HG02884 (cell line): ENCODE data around the gene EBLN1.

ENCODE experiments used
- ATAC-seq: cut with Tn5 transposase; IDR thresholded peaks from one replicate; pipeline ENCODE4 v1.9.1; 2021; ENCODE audit warnings: mild to moderate bottlenecking, moderate library complexity; ENCODE audit not compliant: unreplicated experiment

Gene EBLN1

DNA sequence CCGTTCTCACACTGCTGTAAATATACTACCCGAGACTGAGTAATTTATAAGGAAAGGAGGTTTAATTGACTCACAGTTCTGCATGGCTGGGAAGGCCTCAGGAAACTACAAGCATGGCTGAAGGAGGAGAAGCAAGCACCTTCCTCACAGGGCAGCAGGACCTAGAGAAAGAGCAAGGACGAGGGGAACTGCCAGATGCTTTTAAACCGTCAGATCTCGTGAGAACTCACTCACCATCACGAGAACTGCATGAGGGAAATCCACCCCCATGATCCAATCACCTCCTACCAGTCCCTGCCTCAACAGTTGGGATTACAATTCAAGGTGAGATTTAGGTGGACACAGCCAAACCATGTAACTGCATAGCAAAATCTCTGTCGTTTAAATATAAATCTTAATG lies at the start of gene EBLN1:
TSS of gene EBLN1 (minus strand) at position 174 of the 400 bp plus-strand sequence. CDS start 8,032 bp downstream, outside the sequence.
- ATAC-seq = no peak

DNA sequence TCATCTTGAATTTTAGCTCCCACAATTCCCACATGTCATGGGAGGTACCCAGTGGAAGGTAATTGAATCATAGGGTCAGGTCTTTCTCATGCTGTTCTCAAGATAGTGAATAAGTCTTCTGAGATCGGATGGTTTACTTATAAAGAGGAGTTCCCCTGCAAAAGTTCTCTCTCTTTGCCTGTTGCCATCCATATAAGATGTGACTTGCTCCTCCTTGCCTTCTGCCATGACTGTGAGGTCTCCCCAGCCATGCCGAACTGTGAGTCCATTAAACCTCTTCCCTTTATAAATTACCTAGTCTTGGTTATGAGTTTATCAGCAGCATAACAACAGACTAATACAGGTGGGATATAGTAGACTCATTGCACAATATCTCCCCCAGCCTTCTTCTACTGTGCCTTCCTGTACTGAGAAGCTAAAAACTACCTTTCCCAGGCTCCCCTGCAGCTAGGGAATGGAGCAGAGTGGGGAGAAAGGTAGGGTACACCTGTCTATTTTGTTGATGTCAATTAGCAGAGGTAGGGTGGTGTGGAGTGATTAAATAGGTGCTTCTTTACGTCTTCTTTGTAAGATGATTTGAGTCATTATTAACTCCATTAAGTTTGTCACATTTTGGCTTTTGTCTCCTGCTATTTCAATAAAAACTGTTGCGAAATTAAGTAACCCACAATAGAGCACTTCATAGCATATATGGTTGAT lies 48.2 kb upstream of the EBLN1 start:
- ATAC-seq = no peak

DNA sequence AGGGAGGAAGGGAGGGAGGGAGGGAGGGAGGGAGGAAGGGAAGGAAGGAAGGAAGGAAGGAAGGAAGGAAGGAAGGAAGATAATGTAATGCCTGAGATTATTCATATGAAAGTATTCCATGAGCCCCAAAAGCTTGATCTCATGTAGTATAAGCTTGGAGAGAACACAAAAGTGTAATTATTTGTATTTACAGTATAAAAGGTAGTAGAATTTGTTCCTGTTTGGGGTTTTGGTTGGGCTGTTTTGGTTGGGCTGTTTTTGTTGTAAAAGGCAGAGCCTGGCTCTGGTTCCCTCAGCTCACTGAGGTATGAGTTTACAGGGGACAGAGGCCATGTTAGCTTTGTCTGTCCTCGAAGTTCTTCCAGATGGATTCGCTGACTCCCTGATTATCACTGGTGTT lies 45.3 kb upstream of the EBLN1 start:
- ATAC-seq = no peak

DNA sequence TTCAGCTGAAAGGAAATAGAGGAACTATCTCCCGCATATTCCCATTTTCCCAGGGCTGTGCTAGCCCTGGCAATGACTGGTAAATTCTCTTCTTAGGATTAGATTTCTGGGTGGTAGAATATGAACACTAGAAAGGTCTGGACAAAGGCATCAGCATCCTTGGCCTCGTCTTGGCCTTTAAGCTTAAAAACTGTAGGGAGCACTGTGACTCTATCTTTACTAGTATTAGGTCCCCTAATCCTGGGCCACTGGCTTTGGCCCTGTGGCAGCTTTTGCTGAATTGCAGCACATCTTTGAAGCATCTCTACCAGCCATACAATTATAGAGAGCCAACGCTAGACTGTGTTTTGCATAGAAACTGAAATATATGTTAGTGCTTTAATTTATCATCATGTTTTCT lies 41.5 kb upstream of the EBLN1 start:
- ATAC-seq = no peak

DNA sequence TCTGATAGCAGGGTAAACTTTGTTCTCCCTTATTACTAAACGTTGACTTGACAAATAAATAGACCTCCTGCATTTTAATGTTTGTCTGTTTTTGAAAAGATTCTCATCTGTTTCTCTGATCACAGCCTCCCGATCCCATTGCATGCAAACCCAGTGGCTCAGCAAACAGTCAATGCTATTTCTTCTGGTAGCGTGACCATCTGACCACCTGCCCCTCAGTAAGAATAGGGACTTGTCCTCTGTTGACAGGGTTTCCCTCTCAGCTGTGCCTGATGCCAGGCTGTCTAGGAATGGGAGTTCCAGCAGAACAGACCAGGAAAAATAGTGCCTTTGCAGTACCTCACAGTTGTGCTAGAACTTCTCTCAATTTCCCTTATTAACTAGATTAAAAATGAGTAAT lies 40.7 kb upstream of the EBLN1 start:
- no peak for ATAC-seq

DNA sequence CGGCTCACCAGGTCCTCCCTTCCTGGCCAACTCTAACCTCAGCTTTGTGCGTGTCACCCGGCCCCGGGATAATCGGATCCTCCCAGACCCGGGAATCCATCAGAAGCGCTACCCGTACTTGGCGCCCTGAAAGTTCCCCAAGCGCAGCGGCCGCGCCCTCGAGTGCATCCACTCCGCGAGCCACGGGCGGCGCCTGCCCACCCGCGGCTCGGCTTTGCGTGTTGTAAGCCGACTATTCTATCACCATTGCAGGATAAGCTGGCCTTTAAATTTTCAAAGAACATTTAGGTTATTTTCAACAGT lies 35.7 kb upstream of the EBLN1 start:
- ATAC-seq = no peak

DNA sequence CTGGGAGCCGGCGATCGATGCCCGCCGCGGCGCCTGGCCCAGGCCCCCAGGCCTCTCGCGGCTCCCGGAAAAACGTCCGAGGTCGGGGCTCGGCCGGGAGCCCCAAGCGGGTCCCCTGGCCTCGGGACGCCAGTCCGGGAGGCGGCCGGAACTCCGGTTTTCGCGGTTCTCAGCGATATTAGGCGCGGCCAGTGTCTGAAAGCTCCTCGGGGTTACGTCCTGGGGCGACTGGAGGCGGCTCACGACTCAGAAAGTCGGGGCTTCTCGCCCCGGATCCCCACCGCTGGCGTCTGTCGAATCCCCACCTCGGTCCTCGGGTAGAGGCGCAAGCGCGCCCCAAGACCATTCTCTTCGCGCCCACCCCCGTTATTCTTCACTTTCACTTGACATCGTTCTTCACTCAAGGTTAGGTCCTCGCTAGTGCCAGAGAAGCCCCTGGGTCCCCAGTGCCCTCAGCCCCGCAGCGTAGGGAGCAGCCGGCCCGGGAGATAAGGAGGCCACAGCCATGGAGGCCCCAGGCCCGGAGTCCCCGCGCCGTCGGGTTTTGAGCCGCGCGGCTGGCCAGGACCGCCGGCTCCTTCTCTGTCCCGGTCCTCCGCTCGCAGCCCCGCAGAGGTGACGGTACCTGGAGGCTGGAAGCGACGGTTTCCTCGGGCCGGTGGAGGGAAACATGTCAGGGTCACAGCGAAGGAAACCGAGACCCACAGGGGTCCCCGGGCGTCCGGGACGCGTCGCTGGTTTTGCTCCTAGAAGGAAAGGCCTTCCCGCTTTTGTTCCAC lies 35.2 kb upstream of the EBLN1 start:
- ATAC-seq = peak; percentile 34

DNA sequence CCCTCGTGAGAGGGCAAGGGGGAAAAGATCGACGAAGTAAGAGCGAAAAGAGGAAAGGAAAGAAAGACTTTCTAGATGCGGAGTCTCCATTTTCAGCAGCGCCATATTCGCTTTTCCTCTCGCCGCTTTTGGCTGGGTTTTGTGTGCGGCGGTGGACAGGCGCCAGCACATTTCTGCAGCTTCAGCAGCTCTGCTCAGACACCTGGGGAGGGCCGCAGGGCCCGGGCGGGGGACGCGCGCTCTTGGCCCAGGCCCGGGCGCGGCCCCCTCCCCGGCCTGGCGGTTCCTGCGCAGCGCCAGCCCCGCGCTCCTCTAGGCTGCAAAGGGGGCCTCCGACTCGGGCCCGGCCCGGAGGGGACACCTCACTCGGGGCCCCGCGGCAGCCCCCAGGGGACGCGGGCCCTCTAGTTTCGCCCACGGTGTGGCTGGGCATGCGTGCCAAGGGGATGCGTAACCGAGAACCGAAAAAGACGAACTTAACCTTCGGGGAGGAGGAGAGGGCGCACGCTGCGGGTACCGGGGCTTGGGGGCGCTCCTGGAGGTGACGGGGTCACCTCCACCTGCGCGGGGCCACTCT lies 34.5 kb upstream of the EBLN1 start:
- ATAC-seq = peak; percentile 51

DNA sequence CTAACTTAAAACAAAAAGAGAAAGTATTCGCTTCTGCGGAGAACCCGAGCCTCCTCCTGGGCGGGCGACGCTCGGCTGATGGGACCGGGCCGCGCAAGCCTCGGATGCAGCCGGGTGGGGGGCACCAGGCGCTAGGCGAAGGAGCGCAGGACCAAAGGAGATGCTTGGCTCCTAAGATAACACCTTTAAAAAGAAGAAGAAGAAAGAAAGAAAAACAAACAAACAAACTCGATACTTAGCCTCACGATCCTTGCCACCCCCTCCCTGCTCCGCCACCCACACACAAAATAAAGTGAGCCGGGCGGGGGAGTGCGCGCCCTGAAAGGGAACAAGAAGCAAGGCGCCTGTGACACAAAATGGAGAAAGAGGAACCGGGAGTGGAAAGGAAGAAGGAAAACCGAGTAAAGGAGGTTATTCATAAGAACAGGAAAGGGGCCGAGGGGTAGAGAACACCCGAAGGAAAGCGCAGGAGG lies 34.0 kb upstream of the EBLN1 start:
- peak; percentile 45 for ATAC-seq

DNA sequence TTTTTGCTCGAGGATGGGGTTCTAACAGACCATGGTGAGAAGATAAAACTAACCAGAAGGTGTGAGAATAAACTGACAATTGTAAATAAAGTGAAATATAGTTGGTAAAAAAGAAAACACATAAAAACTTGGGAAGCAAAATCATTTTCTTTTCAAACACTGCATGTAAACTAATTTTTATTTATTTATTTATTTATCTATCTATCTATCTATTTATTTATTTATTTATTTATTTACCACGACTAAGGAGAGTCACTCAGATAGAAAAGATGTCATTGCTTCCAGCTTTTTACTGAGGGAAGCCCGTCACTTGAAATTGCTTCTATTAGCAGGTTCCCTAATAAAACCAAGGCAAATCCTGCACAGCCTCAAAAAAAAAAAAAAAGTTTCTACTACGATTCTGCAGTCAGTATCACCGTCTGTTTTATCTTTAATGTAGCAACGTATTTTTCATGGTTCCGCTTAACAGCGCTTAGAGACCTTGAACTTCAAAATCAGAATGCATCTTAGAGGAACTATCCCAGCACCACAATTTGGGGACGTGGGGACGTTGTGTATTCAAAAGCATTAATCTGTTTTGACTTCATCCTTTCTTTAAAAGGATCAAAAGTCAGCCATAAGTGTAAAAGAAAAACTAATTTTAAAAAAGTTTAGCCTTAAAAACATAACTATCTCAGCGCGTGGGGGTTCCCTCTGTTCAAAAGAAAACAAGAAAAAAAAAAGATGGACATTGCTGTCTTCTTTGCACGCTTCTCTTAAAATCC lies 33.3 kb upstream of the EBLN1 start:
- no peak for ATAC-seq

DNA sequence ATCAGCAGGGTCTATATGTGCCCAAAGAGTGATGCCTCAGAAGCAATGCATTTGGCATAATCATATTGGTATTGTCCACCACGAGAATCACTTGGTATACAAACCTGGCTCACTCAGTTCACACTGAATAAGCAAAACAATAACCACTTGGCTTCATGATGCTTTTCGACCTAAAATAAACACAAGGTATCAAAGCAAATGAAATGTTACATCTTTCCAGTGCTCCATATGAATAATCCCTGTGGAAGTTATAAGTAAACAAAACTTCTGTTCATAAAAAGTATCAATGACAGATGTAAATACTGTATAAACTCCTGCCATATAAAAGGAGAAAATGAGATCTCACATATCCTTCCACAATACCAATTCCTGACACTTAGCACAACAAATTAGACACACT lies 29.8 kb upstream of the EBLN1 start:
- no peak for ATAC-seq

DNA sequence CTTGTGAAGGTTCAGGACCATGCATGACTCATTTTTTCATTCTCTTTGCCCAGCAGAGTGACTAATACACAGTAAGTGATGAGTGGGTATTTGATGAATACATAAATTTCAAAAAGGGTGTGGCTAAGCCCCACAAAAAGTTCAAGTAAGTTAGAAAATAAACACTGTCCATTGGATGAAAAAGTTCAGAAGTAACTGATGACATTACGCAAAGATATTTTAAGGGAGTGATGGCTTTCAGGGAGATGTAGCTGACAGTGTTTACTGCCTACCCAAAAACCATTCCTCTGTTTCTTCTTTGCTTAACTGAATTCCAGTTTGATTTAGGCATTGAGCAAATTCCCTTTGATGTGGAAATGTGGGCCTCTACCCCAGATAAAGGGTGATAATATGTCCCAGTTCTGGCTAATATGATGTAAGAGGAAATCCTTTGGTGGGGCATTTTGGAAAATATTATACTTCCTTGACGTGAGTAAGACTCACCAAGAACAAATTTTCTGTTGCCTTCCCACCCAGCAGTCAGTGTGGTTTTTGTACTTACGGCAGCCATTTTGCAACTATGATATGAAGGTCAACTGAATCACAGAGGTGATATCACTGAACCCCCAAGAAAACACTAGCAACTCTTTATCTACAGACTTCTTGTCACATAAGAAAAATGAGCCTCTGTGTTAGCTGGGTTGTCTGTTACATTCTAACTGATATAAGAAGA lies 29.0 kb upstream of the EBLN1 start:
- no peak for ATAC-seq

DNA sequence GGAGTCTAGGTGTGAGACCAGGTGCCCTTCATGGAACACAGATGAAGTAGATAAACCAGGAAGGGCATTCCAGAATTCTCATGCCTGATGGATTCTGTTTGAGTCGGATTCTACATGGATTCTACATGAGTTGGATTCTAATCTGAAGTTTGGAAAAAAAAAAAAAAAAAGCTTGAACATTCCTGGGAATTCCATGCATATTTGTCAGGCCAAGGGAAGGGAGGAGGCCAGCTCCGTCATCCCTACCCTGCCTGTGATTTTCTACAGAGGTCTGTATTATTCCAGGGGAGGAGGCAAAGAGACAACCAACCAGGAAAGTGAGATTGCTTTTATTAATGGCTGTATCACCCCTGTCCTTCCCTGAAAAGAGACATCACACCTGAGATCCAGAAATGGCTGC lies 27.8 kb upstream of the EBLN1 start:
- no peak for ATAC-seq

DNA sequence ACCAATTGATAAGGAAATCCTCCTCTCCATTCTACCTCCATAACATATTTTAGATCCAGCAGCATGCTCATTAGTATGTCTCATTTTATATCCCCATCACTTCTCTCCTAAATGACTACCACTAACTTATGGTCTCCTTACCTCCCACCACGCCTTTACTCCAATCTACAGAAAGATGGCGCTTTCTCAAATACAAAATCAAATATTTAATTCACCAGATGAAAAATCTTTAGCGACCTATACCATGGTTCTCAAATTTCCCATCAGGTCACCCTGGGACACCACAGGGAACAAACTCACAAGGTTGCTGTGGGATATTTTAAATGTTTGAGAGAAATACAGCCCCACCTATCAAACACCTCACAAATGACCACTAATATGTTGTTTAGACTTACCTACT lies 27.0 kb upstream of the EBLN1 start:
- ATAC-seq = no peak

DNA sequence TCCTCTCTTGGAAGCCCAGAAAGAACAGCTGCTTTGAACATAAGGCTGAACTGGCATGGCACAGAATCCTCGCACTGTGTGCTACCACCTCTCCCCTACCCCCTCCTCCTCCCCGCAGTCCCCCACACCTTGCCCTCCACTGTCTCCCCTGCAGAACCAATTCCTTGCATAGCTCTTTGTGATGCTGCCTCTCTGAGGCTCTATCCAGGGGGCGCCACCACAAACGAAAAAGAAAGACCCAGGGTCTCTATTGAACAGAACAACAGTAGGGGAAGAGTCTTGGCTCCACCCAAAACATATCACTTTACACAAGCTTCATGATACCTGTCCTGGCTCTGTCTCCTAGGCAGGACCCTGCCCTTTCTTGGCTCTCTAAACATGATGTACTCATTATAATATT lies 26.2 kb upstream of the EBLN1 start:
- no peak for ATAC-seq

DNA sequence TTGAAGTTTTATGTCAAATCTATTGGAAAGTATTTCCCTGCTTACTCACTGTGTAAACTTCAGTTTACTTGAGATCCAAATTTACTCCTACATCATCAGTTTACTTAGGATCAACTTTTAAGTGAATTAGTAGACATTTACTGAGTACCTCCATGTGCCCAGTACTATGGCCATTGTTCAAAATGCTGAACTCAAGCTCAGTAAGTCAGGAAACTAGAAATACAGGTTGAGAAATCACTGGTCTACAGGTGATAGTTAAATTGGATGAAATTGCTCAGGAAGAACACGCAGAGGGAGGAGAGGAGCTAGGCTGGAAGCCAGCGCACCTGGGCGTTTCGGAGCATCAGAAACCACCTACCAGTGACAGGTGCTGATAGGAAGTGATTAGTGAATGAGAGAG lies 25.5 kb upstream of the EBLN1 start:
- no peak for ATAC-seq

DNA sequence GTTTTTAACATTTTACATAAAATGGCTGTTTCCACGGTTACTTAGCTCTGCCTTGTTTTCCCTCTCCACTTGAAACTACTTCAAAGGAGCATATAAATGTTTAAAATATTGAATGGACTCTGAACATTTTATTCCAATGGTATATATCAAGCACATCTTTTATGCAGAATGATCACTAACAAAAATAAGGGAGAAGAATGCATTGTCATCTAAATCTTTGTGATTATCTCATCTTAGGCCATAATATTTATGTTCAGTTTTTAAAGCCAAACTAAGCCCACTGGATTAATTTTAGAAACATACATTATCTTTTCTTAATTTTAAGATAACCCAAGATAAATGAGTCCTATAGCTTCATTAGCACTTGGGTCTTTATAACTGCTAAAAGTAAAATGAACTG lies 13.4 kb upstream of the EBLN1 start:
- no peak for ATAC-seq

DNA sequence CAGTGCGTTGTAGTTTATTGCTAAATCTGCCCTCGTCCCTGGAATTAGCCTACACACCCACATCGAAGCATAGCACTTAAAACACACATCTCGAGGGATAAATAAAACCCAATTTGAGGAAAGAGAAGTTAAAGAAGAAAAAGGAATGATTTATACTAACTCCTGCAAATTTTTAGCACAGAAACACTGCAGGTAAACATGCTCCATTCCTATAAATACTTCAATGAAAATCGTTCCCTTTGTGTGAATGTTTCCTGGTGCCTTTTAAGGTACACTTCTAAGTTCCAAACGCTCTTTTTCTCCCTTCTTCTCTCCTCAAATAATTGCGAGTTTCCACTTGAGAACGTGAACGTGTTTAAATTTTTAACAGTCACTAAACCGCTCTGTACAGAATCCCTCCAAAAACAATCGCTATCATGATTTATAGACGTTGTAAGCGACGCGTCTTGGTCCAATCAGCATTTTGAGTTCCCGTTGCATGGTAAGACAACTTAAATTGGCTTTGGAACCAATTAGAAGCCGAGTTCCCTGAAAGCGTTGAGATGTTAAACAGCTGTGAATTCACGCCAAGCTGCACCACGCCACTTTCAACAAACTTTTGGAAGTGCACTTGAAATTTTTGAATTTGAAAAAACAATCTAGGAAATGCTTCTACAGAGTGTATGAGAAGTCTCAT lies 12.5 kb upstream of the EBLN1 start:
- ATAC-seq = no peak

DNA sequence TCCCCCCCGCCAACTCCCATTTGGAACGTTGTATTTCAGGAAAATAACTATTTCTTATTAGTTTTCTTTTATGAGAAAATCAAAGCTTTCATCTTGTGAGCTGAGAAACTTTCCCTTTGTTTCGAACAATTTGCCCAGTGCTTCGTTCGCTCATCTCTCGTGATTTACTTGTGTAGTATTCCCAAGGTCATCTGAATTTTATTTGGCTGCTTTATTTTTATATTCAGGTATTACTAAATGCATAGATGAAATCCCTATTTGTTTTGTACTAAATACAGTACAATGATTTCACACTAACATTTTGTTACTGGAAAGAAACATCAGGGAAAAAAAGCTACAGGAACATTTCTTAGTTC lies 12.0 kb upstream of the EBLN1 start:
- no peak for ATAC-seq
